WERI-Rb-1 (cell line): ENCODE measurements around the gene ADAMTS2.
"Not testable (repeated sequence)": the region's sequence is repeated elsewhere in the genome, so short reads cannot be mapped to it uniquely, and the experiment has no call there.

Experiments used
- DNase-seq: peaks from one replicate; pipeline ENCODE4 v3.0.0-alpha.2; 2020
- H3K27ac ChIP-seq: fragments of 250-450 bp; sonication (Bioruptor Pico); 2 replicates; pipeline ENCODE4 v1.5.1; 2020; ENCODE audit warnings: mild to moderate bottlenecking, moderate library complexity
- H3K27me3 ChIP-seq: fragments of 250-450 bp; sonication (Bioruptor Pico); 2 replicates; pipeline ENCODE4 v1.5.1; 2021; ENCODE audit warnings: mild to moderate bottlenecking, low read depth, moderate library complexity; ENCODE audit not compliant: insufficient read depth, severe bottlenecking
- H3K36me3 ChIP-seq: fragments of 250-450 bp; sonication (Bioruptor Pico); 2 replicates; pipeline ENCODE4 v1.5.1; 2020; ENCODE audit warnings: mild to moderate bottlenecking, moderate library complexity
- H3K4me3 ChIP-seq: 2 replicates; pipeline ENCODE4 v1.5.1; 2011; ENCODE audit warnings: low read depth, mild to moderate bottlenecking, control low read depth, low read length
- H3K9me3 ChIP-seq: fragments of 250-450 bp; sonication (Bioruptor Pico); 2 replicates; pipeline ENCODE4 v1.5.1; 2021; ENCODE audit warnings: mild to moderate bottlenecking, moderate library complexity; ENCODE audit not compliant: severe bottlenecking
- TF ChIP-seq, protein P1 (sequence below): IDR thresholded peaks from 2 replicates; pipeline ENCODE4 v1.5.1; 2011; ENCODE audit warnings: low read depth, mild to moderate bottlenecking, control low read depth, inconsistent platforms, low read length

The ADAMTS2 gene

DNA sequence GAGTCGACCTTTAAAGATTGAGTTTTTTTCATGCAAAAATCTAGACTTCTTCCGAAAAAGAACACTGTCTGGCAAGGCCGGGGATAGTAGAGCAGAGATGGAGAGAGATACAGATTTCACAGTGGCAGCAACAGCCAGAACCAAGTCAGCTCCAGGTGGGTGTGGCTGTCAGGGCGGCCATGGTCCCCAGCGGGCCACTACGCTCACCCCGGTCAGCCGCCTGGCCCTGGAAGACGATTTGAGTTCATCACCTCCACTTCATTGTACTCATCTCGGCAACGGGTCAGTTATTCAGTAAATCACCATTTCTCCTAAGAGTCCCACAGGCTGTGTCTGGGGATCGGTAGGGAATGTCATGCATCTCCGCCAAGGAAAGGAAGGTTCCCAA, 232.1 kb downstream of the ADAMTS2 start:
- TF ChIP-seq, protein P1, sequence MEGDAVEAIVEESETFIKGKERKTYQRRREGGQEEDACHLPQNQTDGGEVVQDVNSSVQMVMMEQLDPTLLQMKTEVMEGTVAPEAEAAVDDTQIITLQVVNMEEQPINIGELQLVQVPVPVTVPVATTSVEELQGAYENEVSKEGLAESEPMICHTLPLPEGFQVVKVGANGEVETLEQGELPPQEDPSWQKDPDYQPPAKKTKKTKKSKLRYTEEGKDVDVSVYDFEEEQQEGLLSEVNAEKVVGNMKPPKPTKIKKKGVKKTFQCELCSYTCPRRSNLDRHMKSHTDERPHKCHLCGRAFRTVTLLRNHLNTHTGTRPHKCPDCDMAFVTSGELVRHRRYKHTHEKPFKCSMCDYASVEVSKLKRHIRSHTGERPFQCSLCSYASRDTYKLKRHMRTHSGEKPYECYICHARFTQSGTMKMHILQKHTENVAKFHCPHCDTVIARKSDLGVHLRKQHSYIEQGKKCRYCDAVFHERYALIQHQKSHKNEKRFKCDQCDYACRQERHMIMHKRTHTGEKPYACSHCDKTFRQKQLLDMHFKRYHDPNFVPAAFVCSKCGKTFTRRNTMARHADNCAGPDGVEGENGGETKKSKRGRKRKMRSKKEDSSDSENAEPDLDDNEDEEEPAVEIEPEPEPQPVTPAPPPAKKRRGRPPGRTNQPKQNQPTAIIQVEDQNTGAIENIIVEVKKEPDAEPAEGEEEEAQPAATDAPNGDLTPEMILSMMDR, result no peak
- H3K27ac ChIP-seq, result no peak overlapping the region
- no peaks in the 10 kb centered on the region for H3K36me3 ChIP-seq
- DNase-seq, result no peak
- H3K4me3 ChIP-seq, result no peak overlapping the region
- no peaks in the 10 kb centered on the region for H3K27me3 ChIP-seq
- no peaks in the 10 kb centered on the region for H3K9me3 ChIP-seq

DNA sequence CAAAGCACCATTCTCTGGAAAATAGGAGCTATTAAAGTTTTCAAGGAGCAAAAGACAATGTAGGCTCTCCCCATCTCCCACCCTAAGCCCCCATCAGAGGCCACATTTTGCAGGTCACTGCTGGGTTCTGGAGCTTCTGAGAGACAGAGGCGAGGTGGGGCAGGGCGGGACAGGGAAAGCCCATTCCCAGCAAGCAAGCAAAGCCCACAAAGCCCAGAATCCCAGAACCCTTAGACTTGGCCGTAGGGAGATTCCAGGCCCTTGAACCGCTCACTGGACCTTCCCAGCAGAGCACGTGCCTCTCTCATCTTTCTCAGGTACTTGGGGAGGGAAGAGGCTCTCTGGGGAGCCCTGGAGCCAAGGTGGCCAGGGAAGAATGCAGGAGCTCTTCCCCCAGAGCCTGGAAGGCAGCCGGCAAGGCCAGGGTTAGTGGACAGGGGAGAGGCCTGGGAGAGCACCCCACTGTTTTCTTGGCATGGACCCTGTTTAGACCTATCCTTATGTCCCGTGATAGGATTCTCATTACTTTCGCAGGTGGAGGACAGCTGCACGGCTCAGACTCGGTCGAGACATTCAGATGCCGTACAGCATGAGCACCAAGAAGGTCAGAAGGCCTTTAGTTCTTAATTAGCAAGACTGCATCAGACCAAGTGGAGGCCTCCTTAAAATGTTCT, 232.7 kb downstream of the ADAMTS2 start:
- Histone ChIP-seq H3K4me3 (no peak overlapping the region), H3K36me3 (no peaks in the 10 kb centered on the region), H3K27ac (no peak overlapping the region), H3K27me3 (no peaks in the 10 kb centered on the region), H3K9me3 (no peaks in the 10 kb centered on the region)
- TF ChIP-seq, protein P1, result no peak
- DNase-seq, result no peak

DNA sequence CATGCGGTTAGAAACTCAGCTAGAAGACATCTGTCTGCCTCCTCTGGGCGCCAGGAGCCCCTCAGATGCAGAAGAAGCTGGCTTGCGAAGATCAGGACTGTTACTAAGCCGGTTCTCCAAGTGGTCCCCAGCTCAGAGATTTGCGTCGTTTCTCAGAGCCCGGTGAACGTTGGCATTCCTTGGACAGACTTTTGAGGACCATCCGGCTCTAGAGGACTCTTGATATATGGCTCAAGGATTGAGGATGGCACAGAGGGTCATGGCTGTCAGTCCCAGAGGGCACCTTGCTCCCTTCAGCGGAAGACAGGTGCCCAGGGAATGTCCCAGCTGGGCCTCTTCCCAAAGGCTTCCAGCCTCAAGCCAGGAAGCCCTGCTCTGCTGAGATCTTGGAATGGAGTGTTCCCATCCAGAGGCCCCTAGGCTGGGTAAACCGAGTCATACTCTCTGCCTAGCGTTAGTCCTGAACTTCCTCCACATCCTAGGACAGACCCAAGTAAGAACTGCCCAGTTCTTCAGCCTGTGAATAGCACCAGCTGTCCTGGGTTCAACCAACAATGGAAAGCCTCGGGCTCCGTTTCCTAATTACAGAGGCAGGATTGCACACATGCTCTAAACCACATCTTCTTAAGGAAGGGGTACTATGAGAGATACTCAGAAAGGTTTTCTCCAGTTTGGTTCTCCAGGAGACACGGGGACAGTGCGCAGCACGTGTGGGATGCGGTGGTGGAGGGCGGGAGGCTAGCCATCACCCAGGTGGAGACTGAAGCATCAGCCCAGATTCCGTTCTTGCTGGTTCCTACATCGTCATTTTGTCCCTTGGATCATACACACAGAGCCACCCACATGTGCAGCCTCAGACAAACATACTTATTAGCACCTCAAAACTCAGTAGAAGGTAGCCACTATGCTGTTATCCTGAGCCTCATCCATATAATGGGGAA, 233.7 kb downstream of the ADAMTS2 start:
- TF ChIP-seq, protein P1, result no peak
- Histone ChIP-seq H3K9me3 (no peaks in the 10 kb centered on the region), H3K36me3 (no peaks in the 10 kb centered on the region), H3K27ac (no peak overlapping the region), H3K27me3 (no peaks in the 10 kb centered on the region), H3K4me3 (no peak overlapping the region)
- DNase-seq, result no peak

DNA sequence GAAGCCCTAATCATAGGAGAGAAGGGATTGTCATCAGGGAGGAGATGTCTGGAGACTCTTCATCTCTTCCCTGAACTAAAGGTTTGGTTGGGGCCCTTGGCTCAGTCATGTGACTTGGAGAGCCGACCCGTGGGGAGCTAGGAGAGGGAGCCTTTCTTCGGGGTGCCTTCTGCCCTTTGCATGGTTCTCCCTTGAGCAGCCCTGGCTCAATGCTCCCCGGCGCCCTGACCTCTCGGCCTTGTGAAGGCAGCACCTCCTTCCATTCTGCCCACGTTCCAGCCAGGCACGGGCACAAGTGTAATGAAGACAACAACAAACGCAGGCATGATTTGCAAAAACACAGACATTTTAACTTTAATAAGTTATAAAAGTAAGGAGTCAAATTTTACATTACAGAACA, 234.7 kb downstream of the ADAMTS2 start:
- no peak for DNase-seq
- H3K9me3 ChIP-seq, result no peaks in the 10 kb centered on the region
- H3K27ac ChIP-seq, result no peak overlapping the region
- TF ChIP-seq, protein P1, result no peak
- H3K4me3 ChIP-seq, result no peak overlapping the region
- H3K36me3 ChIP-seq, result no peaks in the 10 kb centered on the region
- H3K27me3 ChIP-seq, result no peaks in the 10 kb centered on the region

DNA sequence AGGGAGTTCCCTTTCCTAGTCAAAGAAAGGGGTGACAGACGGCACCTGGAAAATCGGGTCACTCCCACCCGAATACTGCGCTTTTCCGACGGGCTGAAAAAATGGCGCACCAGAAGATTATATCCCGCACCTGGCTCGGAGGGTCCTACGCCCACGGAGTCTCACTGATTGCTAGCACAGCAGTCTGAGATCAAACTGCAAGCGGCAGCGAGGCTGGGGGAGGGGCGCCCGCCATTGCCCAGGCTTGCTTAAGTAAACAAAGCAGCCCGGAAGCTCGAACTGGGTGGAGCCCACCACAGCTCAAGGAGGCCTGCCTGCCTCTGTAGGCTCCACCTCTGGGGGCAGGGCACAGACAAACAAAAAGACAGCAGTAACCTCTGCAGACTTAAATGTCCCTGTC, 244.0 kb downstream of the ADAMTS2 start:
- H3K27ac ChIP-seq, H3K9me3 ChIP-seq, H3K27me3 ChIP-seq, DNase-seq, H3K4me3 ChIP-seq, H3K36me3 ChIP-seq: not testable (repeated sequence)

DNA sequence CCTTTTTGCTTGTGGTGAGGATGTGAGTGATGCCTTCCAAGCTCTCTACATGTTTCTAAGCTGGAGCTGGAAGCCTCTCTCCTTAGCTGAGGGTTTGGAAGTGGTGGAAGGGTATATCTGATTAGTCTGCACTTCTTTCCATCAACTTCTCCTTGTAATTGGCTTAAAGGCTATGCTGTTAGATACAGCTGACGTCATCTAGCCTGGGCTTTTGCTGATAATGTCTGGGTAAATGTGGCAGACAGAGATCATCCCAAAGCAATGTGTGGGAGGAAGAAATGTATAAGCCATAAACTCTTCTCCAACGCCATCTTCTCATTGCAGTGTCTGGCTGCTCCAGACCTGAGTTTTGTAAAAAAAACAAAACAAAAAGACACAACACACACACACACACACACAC, 255.8 kb downstream of the ADAMTS2 start:
- TF ChIP-seq, protein P1, result no peak
- Histone ChIP-seq H3K4me3 (no peak overlapping the region), H3K36me3 (no peaks in the 10 kb centered on the region), H3K27me3 (no peaks in the 10 kb centered on the region), H3K27ac (no peak overlapping the region), H3K9me3 (no peaks in the 10 kb centered on the region)
- DNase-seq, result no peak
